IMR-90 (cell line): ENCODE data around the gene SPAG16. TPM values are rescaled to one million over a fixed set of nuclear protein-coding genes. Genes with fewer than 3 reads are reported as not detected.

Experiments used
- ATAC-seq: fragments of 200-7000 bp; cut with Tn5 transposase; 2 replicates; pipeline ENCODE4 v1.9.1; 2020; ENCODE audit warnings: low read depth, mild to moderate bottlenecking, moderate library complexity
- BruUV-seq: library from RNA; stranded (reverse); fragments of 400-500 nt; replicated peaks from 2 replicates; lab custom pipeline; 2021; lab: Mats Ljungman, UMichigan
- CTCF ChIA-PET: fragments of 300-600 bp; formaldehyde crosslinking; extraction: SDS; loops from one replicate; lab custom pipeline; 2021; ENCODE audit warnings: antibody characterized with exemption; lab: Yijun Ruan, JAX
- POLR2A ChIA-PET: fragments of 300-600 bp; sonication (Branson Sonifier 250); formaldehyde crosslinking; loops from one replicate; lab custom pipeline; 2022; ENCODE audit warnings: antibody characterized with exemption; ENCODE audit not compliant: unreplicated experiment; lab: Charles Lee
- DNase-seq: peaks from one replicate; pipeline ENCODE4 v3.0.0; 2013
- H2AFZ ChIP-seq: replicated peaks from 2 replicates; pipeline ENCODE3; 2013; ENCODE audit warnings: low read length, mild to moderate bottlenecking; ENCODE audit not compliant: poor library complexity
- H2AK5ac ChIP-seq: 2 replicates; pipeline ENCODE4 v1.6.1; 2013; ENCODE audit warnings: low read depth, low read length, inconsistent platforms
- H2AK9ac ChIP-seq: replicated peaks from 2 replicates; pipeline ENCODE3; 2013; ENCODE audit warnings: mild to moderate bottlenecking, low read depth, low read length, moderate library complexity; ENCODE audit not compliant: poor library complexity
- H2BK120ac ChIP-seq: 2 replicates; pipeline ENCODE4 v1.6.1; 2013; ENCODE audit warnings: low read depth, low read length, inconsistent platforms
- H2BK15ac ChIP-seq: 3 replicates; pipeline ENCODE4 v1.6.1; 2013; ENCODE audit warnings: low read depth, low read length, inconsistent platforms
- H2BK20ac ChIP-seq: 2 replicates; pipeline ENCODE4 v1.6.1; 2013; ENCODE audit warnings: low read depth, mild to moderate bottlenecking, inconsistent platforms, low read length, moderate library complexity
- H2BK5ac ChIP-seq: 2 replicates; pipeline ENCODE4 v1.6.1; 2013; ENCODE audit warnings: mild to moderate bottlenecking, low read depth, low read length, inconsistent platforms; ENCODE audit not compliant: poor library complexity, severe bottlenecking
- H3K14ac ChIP-seq: replicated peaks from 2 replicates; pipeline ENCODE4 v1.6.1; 2013; ENCODE audit warnings: low read depth, low read length, inconsistent platforms
- H3K18ac ChIP-seq: 2 replicates; pipeline ENCODE4 v1.6.1; 2013; ENCODE audit warnings: low read depth, low read length, control low read depth
- H3K23ac ChIP-seq: 2 replicates; pipeline ENCODE4 v1.6.1; 2013; ENCODE audit warnings: low read depth, low read length, inconsistent platforms
- H3K27ac ChIP-seq: 2 replicates; pipeline ENCODE4 v1.5.1; 2013; ENCODE audit warnings: mild to moderate bottlenecking, control low read depth, low read length; ENCODE audit not compliant: insufficient read depth
- H3K27me3 ChIP-seq: 2 replicates; pipeline ENCODE4 v1.6.1; 2013; ENCODE audit warnings: low read length; ENCODE audit not compliant: control insufficient read depth, insufficient read depth
- H3K36me3 ChIP-seq: 2 replicates; pipeline ENCODE4 v1.6.1; 2013; ENCODE audit warnings: low read length, mixed read lengths; ENCODE audit not compliant: control insufficient read depth, insufficient read depth
- H3K4ac ChIP-seq: 2 replicates; pipeline ENCODE4 v1.6.1; 2013; ENCODE audit warnings: low read depth, low read length, inconsistent platforms
- H3K4me1 ChIP-seq: 2 replicates; pipeline ENCODE4 v1.6.1; 2013; ENCODE audit warnings: low read length, mixed read lengths; ENCODE audit not compliant: control insufficient read depth, insufficient read depth
- H3K4me2 ChIP-seq: 2 replicates; pipeline ENCODE4 v1.6.1; 2013; ENCODE audit warnings: low read depth, mild to moderate bottlenecking, control low read depth, low read length, moderate library complexity
- H3K4me3 ChIP-seq: 2 replicates; pipeline ENCODE4 v1.5.1; 2013; ENCODE audit warnings: low read depth, mild to moderate bottlenecking, control low read depth, low read length, moderate library complexity; ENCODE audit not compliant: insufficient read depth
- H3K56ac ChIP-seq: 2 replicates; pipeline ENCODE4 v1.6.1; 2013; ENCODE audit warnings: low read length, inconsistent platforms; ENCODE audit not compliant: insufficient read depth; ENCODE audit errors: extremely low read depth
- H3K79me1 ChIP-seq, 2 experiments: 2 replicates each; pipeline ENCODE4 v1.6.1; 2013; ENCODE audit warnings: low read length in 2 of 2, inconsistent platforms in 1 of 2, low read depth in 1 of 2
- H3K9ac ChIP-seq: 2 replicates; pipeline ENCODE4 v1.6.1; 2013; ENCODE audit warnings: low read depth, low read length, control low read depth
- H3K9me1 ChIP-seq: 2 replicates; pipeline ENCODE4 v1.6.1; 2013; ENCODE audit warnings: low read length, inconsistent platforms; ENCODE audit not compliant: insufficient read depth
- H3K9me3 ChIP-seq: 2 replicates; pipeline ENCODE4 v1.6.1; 2013; ENCODE audit warnings: low read length; ENCODE audit not compliant: control insufficient read depth, insufficient read depth
- H4K20me1 ChIP-seq: 2 replicates; pipeline ENCODE4 v1.6.1; 2013; ENCODE audit warnings: low read length, inconsistent platforms; ENCODE audit not compliant: insufficient read depth
- H4K5ac ChIP-seq: 2 replicates; pipeline ENCODE4 v1.6.1; 2013; ENCODE audit warnings: mild to moderate bottlenecking, low read depth, low read length, control low read depth
- H4K8ac ChIP-seq, 2 experiments: 2 replicates each; pipeline ENCODE4 v1.6.1; 2013; ENCODE audit warnings: low read depth in 2 of 2, low read length in 2 of 2, control low read depth in 1 of 2, inconsistent platforms in 1 of 2
- H4K91ac ChIP-seq: 2 replicates; pipeline ENCODE4 v1.6.1; 2013; ENCODE audit warnings: low read depth, low read length, inconsistent platforms; ENCODE audit not compliant: insufficient read depth
- CEBPB ChIP-seq: IDR thresholded peaks from 2 replicates; pipeline ENCODE4 v1.6.1; 2012; ENCODE audit warnings: low read depth, low read length, improper control_type of control experiment
- MAZ ChIP-seq: IDR thresholded peaks from 2 replicates; pipeline ENCODE4 v1.6.1; 2012; ENCODE audit warnings: low read depth, mild to moderate bottlenecking, low read length, improper control_type of control experiment, moderate library complexity, borderline replicate concordance
- RFX5 ChIP-seq: IDR thresholded peaks from 2 replicates; pipeline ENCODE4 v1.8.0; 2012; ENCODE audit warnings: low read depth, mild to moderate bottlenecking, low read length, moderate library complexity
- WGBS, 2 experiments: methylation state at CpG; one replicate each; pipeline versions ENCODE4 v1.1.5 to v1.1.7; 2013; ENCODE audit warnings: missing lambda C conversion rate in 2 of 2; ENCODE audit not compliant: insufficient read length in 1 of 2; ENCODE audit errors: extremely low coverage in 2 of 2; 5-methylcytosine and 5-hydroxymethylcytosine counted together
- dilution Hi-C: fragments of 300-500 bp; cut with HindIII; formaldehyde crosslinking; loops from one replicate; pipeline ENCODE4 v1.14.3; 2018; ENCODE audit warnings: low sequenced_read_pairs; ENCODE audit not compliant: unreplicated experiment
- in situ Hi-C: fragments of 300-500 bp; cut with MboI; formaldehyde crosslinking; loops from 3 replicates; pipeline ENCODE4 v1.14.3; 2019; ENCODE audit warnings: low sequenced_read_pairs, inconsistent platforms, mixed read lengths
- intact Hi-C: fragments of 100-400 bp; cut with micrococcal nuclease; formaldehyde crosslinking; loops from 2 replicates; pipeline ENCODE4 v1.10.0; 2022
- polyA plus RNA-seq, 3 experiments: library from polyadenylated mRNA; depleted of rRNA; stranded (reverse); fragments of >200 nt; gene quantifications; 2 replicates each; pipeline ENCODE4 v1.2.3, GENCODE V29; 2012; ENCODE audit warnings: low replicate concordance in 1 of 3
- total RNA-seq: library from RNA; depleted of rRNA; stranded (reverse); fragments of >200 nt; gene quantifications from 2 replicates; pipeline ENCODE4 v1.2.3, GENCODE V29; 2012

The SPAG16 gene
- total and polyA plus RNA-seq, 2 of the 4 experiments (the other 2 are of a cell fraction), result 7.3 to 13.5 TPM

GRCh38 chr2:214311931-214312749 is 1027.9 kb downstream of the SPAG16 start (continued):
- no peak for TF ChIP-seq MAZ

GRCh38 chr2:214315324-214315723 is 1031.1 kb downstream of the SPAG16 start:
- H2AK9ac ChIP-seq, result no peak overlapping the region
- H2BK5ac ChIP-seq, result no peak overlapping the region
- BruUV-seq, result no TSS peak
- no peak for TF ChIP-seq CEBPB
- no peak for TF ChIP-seq RFX5
- dilution Hi-C loops (no loop called here), intact Hi-C loops (loop anchor here (10.0 kb wide), 1 partner anchor 501 kb away; no protein-coding TSS in a partner anchor), in situ Hi-C loops (no loop called here)
- no peaks in the 10 kb centered on the region for H4K20me1 ChIP-seq
- H3K36me3 ChIP-seq, result no peaks in the 10 kb centered on the region
- H3K23ac ChIP-seq, result no peak overlapping the region
- no peak overlapping the region for H3K4ac ChIP-seq
- H3K4me3 ChIP-seq, result no peak overlapping the region
- no peak overlapping the region for H3K14ac ChIP-seq
- H3K4me2 ChIP-seq, result no peak overlapping the region
- H4K8ac ChIP-seq, result no peak overlapping the region
- H3K18ac ChIP-seq, result no peak overlapping the region
- H2BK20ac ChIP-seq, result no peak overlapping the region
- no CpG with 5 or more reads among the region's 3 CpGs for WGBS, 2 experiments
- no peaks in the 10 kb centered on the region for H3K4me1 ChIP-seq
- CTCF ChIA-PET, result no interaction called here
- no peak for DNase-seq
- H3K9me3 ChIP-seq, result no peaks in the 10 kb centered on the region
- no peak overlapping the region for H3K9ac ChIP-seq
- no peaks in the 10 kb centered on the region for H3K27me3 ChIP-seq
- H2AK5ac ChIP-seq, result no peak overlapping the region
- H2BK15ac ChIP-seq, result no peak overlapping the region
- H2BK120ac ChIP-seq, result no peak overlapping the region
- H3K27ac ChIP-seq, result no peak overlapping the region
- no peak overlapping the region for H3K56ac ChIP-seq
- no peak overlapping the region for H2AFZ ChIP-seq
- H3K9me1 ChIP-seq, result no peaks in the 10 kb centered on the region
- POLR2A ChIA-PET, result no interaction called here
- H3K79me1 ChIP-seq, result no peaks in the 10 kb centered on the region
- H4K91ac ChIP-seq, result no peak overlapping the region
- no peak overlapping the region for H4K5ac ChIP-seq
- no peak for ATAC-seq
